Measurements from ENCODE around the gene ADARB1. TPM values are rescaled to one million over a fixed set of nuclear protein-coding genes. Genes with fewer than 3 reads are reported as not detected.

ADARB1 gene
- polyA plus RNA-seq, 1 experiment, result 25.3 TPM

GRCh38 chr21:45060675-45061311 lies 13.6 kb upstream of the ADARB1 start:
- H3K27ac ChIP-seq (ENCODE audit: low read depth, low read length), result no peak overlapping the region
- CTCF ChIA-PET, result no interaction called here

GRCh38 chr21:45064091-45064490 lies 10.3 kb upstream of the ADARB1 start:
- no peak for DNase-seq (ENCODE audit: low read depth, low spot score)
- ChIA-PET CTCF (interaction anchor here (0.5 kb wide), 1 partner anchor 74 kb away, joined by 4 read pairs; no protein-coding TSS in a partner anchor), POLR2A (no interaction called here)
- Histone ChIP-seq H3K27ac (ENCODE audit: low read depth, low read length) (no peak overlapping the region), H3K27me3 (ENCODE audit: control insufficient read depth, insufficient read depth, low read length) (no peaks in the 10 kb centered on the region), H3K4me3 (ENCODE audit: low read depth, low read length) (no peak overlapping the region), H3K9me3 (ENCODE audit: control insufficient read depth, insufficient read depth, low read length) (peaks cover 5% of the 10 kb centered on the region)
- TF ChIP-seq, protein P1, sequence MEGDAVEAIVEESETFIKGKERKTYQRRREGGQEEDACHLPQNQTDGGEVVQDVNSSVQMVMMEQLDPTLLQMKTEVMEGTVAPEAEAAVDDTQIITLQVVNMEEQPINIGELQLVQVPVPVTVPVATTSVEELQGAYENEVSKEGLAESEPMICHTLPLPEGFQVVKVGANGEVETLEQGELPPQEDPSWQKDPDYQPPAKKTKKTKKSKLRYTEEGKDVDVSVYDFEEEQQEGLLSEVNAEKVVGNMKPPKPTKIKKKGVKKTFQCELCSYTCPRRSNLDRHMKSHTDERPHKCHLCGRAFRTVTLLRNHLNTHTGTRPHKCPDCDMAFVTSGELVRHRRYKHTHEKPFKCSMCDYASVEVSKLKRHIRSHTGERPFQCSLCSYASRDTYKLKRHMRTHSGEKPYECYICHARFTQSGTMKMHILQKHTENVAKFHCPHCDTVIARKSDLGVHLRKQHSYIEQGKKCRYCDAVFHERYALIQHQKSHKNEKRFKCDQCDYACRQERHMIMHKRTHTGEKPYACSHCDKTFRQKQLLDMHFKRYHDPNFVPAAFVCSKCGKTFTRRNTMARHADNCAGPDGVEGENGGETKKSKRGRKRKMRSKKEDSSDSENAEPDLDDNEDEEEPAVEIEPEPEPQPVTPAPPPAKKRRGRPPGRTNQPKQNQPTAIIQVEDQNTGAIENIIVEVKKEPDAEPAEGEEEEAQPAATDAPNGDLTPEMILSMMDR (IDR thresholded peaks at IDR 0.05; ENCODE audit: low read depth, low read length), result no peak

More at GRCh38 chr21:45060675-45061311, 13.6 kb upstream of the ADARB1 start:
- no peak for DNase-seq (ENCODE audit: low read depth, low spot score)
- peaks cover 6% of the 10 kb centered on the region for H3K9me3 ChIP-seq (ENCODE audit: control insufficient read depth, insufficient read depth, low read length)
- H3K27me3 ChIP-seq (ENCODE audit: control insufficient read depth, insufficient read depth, low read length), result no peaks in the 10 kb centered on the region
- no peak overlapping the region for H3K4me3 ChIP-seq (ENCODE audit: low read depth, low read length)
- POLR2A ChIA-PET, result no interaction called here
- TF ChIP-seq, protein P1 (IDR thresholded peaks at IDR 0.05; ENCODE audit: low read depth, low read length), result no peak

DNA sequence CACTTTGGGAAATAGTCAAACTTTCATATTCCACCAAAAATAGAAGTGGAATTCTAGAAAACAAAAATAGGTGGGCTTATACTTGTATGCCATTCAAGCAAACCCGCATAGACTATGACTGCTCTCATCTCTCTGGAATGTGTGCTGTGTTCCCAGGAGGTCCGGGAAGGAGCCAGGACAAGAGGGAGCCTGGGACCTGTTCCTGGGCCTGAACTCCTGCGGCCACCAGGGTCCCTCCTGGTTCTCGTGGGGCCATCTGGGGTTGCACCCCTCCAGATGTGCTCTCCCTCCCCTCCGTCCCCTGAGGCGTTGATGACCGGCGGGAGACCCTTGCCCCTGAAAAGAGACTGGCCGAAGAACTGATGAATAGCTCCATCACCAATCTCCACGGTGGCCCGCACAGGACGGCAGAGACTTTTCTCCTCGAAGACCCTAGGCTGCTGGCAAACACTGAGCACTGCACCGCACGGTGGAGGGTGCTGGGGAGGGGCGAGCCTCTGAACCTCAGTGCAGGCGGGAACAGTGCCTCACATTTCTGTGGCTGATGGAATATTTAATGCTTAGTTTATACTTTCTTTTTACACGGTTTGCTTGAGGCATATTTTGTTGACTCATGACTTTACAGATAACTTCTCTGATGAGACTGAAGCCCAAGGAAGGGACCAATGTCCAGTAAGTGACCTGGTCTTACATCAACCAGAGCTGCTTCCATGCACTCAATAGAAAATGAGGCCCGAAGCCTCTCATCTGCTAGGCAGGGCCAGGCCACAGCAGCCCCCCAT lies 9.6 kb upstream of the ADARB1 start:
- DNase-seq (ENCODE audit: low read depth, low spot score), result no peak
- ChIA-PET CTCF (interaction anchor here (0.5 kb wide), 1 partner anchor 74 kb away, joined by 4 read pairs; no protein-coding TSS in a partner anchor), POLR2A (no interaction called here)
- TF ChIP-seq, protein P1 (IDR thresholded peaks at IDR 0.05; ENCODE audit: low read depth, low read length), result no peak
- peaks cover 4% of the 10 kb centered on the region for H3K9me3 ChIP-seq (ENCODE audit: control insufficient read depth, insufficient read depth, low read length)
- no peak overlapping the region for H3K4me3 ChIP-seq (ENCODE audit: low read depth, low read length)
- H3K27ac ChIP-seq (ENCODE audit: low read depth, low read length), result no peak overlapping the region
- no peaks in the 10 kb centered on the region for H3K27me3 ChIP-seq (ENCODE audit: control insufficient read depth, insufficient read depth, low read length)

DNA sequence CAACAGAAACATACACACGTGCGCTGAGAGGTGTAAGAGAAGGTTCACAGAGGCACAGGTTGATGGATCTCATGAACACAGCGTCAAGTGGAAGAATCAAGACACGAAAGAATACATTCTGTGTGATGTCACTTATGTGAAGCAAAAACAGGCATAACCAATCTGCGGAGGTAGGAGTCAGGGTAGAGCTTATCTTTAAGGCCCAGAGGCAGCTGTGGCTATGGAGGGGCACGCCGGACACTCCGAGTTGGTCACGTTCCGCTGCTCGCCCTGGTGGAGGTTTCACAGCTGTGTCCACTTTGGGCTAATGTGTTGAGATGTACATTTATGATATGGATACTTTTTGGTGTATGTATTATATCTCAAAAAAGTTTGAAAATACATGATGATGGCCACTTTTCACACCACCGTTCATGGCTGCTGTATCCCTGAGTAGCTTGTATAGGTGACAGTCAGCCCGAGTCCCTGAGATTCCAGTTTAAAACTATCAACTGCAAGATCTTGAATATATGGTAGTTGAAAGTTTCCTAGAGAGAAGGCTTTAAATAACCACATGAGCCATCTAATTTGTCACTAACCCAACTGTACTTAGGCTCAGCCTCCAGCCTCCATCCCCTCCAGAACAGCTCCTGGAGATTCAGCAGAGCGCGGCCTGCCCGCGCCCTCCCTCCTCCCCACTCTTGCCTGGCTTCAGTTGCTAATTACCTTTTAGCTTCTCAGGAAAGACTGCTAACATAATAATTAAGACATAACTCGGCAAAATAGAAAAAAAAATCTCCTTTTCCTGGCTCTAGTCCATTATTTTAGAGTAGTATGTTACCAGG lies 6.7 kb upstream of the ADARB1 start:
- Histone ChIP-seq H3K9me3 (ENCODE audit: control insufficient read depth, insufficient read depth, low read length) (peaks cover 4% of the 10 kb centered on the region), H3K27me3 (ENCODE audit: control insufficient read depth, insufficient read depth, low read length) (no peaks in the 10 kb centered on the region), H3K27ac (ENCODE audit: low read depth, low read length) (no peak overlapping the region), H3K4me3 (ENCODE audit: low read depth, low read length) (no peak overlapping the region)
- POLR2A ChIA-PET, result interaction anchor here (0.6 kb wide), 1 partner anchor 9 kb away, joined by 3 read pairs; no protein-coding TSS in a partner anchor
- DNase-seq (ENCODE audit: low read depth, low spot score), result no peak
- TF ChIP-seq, protein P1 (IDR thresholded peaks at IDR 0.05; ENCODE audit: low read depth, low read length), result no peak
- CTCF ChIA-PET, result no interaction called here

Data from AG04450 (cell line).